NCI-H1417 treated with DMSO at 0.1 percent for 48 hours (cell line): ENCODE results near the gene SIRT6.
"Not testable (repeated sequence)": the region's sequence is repeated elsewhere in the genome, so short reads cannot be mapped to it uniquely, and the experiment has no call there.

Source experiments
- DNase-seq: peaks from one replicate; lab custom pipeline; 2025; lab: John Stamatoyannopoulos, UW

Gene SIRT6

DNA sequence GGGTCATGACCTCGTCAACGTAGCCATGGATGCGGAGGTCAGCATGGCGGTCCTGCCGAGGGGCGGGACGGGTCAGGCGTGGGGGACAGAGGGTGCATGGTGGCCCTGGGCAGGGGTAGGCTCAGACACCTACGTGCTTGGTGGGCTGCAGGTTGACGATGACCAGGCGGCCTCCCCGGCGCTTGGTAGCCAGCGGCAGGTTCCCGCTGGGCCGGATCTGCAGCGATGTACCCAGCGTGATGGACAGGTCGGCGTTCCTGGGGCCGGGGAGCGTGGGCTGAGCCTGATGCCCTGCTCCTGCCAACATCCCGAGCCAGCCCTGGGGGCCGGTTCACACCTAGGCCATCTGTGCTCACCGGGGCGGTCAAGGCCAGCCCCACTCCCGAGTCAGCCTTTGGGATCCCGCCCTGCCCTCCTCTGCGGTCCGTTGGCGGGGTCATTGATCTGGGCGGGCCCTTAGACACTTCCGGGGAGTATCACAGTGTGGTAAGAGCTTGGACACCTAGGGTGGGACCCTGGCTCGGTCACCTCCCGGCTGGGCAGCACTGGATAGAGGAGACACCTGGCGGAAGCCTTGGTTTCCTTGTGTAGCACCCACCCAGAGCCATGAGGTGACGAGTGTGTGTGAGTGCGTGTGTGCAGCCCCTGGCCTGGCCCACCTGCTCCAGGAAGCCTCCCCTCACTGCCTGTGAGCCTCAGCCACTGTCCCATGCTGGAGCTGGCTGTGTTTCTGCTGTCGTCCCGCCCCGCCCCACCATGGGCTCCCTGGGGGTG is 7.3 kb downstream of the SIRT6 start:
- no peak for DNase-seq

GRCh38 chr19:4174213-4174894 is 8.0 kb downstream of the SIRT6 start:
- DNase-seq, result no peak

- DNase-seq, result no peak
Measured at GRCh38 chr19:4173479-4174212, 8.7 kb downstream of the SIRT6 start.

DNA sequence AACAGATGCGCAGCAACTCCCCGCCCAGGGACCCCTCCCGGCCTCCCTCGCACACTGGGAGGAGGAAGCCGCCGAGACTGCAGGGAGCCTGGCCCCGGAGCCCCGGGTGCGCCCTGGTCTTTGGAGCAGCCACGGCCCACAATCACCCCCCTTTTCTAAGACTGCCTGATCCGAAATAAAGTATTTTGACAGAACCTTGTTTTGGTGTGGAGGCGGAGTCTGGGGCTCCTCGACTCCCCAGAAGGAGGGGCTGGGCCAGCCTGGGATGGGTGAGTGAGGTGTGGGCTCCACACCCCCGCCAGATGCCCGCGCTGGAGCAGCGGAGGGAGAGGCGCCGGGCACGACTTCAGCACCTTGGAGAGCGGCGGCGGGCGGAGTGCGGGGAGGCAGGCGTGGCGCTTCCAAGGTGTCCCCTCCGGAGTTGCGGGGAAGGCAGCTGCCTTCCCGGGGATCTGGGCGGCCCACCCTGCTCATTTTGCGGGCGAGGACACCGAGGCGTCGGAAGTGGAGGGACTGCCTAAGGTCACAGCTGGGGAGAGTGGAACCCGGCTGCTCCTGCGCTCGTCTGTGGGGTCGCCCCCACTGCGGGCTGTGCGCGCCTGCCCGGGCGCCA is 9.4 kb downstream of the SIRT6 start:
- DNase-seq, result no peak

DNA sequence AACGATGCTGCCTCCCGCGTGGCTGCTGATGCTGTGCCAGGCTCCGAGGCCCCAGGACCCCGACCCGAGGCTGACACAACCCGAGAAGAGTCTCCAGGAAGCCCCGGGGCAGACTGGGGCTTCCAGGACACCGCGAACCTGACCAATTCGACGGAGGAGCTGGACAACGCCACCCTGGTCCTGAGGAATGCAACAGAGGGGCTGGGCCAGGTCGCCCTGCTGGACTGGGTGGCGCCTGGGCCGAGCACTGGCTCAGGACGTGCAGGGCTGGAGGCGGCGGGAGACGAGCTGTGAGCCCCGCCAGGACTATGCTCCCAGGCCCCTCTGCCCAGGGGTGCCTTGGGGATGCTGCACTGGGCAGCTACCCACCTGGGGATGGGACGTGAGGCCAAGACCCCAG is 10.7 kb downstream of the SIRT6 start:
- DNase-seq, result no peak

- DNase-seq, result no peak
Measured at GRCh38 chr19:4164262-4164661, 18.1 kb downstream of the SIRT6 start.

DNA sequence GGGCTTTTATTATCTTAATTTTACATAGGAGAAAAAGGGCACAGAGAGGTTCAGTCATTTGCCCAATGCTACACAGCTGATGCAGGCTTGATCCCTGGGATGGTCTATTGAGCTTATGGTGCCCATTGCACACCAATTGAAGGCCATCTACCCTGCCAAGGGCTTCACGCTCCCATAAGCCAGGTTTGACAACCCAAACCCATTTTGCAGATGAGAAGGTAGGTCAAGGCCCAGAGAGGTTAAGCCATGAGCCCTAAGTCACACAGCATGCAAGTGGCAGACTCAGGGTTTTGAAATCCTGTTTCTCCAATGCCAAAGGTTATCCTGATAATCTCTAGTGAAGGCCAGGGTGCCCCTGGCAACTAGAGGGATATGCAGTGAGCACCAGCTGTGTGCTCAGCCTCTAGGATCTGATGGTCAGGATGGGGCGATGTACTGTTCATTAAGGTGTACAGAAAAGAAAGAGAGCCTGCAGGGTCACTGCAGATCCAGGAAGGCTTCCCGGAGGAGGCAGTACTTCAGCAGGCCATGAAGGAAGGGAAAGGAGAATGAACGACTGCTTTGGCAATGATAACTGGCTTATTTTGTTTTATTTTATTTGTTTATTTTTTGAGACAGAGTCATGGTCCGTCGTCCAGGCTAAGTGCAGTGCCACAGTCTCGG is 20.8 kb downstream of the SIRT6 start:
- DNase-seq, result no peak

DNA sequence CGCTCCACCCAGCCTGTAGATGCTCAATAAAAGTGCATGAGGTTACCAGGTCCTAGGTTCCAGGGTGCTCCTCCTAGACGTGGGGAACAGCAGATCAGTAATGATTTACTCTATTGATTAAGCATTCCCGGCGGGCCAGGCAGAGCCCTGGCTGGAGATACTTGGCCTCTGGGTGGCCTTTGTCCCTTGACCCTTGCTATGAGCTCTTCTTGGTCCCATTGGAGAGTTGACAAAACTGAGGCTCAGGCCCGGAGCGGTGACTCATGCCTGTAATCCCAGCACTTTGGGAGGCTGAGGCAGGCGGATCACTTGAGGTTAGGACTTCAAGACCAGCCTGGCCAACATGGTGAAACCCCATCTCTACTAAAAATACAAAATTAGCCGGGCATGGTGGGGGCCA is 24.4 kb downstream of the SIRT6 start:
- DNase-seq, result not testable (repeated sequence)

GRCh38 chr19:4157164-4157563 is 25.2 kb downstream of the SIRT6 start:
- no peak for DNase-seq

DNA sequence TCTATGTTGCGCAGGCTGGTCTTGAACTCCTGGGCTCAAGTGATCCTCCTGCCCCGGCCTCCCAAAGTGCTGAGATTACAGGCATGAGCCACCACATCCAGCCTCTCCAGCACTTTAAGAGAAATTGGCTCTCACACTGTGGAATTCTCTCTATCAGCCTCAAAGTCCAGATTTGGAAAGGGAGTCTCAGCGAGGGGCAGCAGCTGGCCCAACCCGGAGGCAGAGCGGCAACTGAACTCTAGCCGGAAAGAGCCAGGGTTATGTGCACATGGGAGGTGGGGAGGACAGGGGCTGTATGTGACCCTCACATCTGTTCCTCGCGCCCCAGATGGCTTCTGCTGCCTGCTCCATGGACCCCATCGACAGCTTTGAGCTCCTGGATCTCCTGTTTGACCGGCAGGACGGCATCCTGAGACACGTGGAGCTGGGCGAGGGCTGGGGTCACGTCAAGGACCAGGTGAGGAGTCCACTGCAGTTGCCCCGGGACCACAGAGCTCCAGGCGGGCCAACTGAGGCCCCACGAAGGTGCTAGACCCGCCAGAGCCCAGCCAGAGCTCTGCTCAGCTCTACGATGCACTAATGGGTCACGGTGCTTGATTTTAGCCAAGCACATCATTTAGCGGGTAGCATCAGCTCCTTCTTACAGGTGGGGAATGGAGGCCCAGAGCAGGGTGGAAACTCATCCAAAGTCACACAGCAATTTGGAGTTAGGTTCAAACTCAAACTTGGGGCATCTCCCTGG is 27.6 kb downstream of the SIRT6 start:
- DNase-seq, result no peak

DNA sequence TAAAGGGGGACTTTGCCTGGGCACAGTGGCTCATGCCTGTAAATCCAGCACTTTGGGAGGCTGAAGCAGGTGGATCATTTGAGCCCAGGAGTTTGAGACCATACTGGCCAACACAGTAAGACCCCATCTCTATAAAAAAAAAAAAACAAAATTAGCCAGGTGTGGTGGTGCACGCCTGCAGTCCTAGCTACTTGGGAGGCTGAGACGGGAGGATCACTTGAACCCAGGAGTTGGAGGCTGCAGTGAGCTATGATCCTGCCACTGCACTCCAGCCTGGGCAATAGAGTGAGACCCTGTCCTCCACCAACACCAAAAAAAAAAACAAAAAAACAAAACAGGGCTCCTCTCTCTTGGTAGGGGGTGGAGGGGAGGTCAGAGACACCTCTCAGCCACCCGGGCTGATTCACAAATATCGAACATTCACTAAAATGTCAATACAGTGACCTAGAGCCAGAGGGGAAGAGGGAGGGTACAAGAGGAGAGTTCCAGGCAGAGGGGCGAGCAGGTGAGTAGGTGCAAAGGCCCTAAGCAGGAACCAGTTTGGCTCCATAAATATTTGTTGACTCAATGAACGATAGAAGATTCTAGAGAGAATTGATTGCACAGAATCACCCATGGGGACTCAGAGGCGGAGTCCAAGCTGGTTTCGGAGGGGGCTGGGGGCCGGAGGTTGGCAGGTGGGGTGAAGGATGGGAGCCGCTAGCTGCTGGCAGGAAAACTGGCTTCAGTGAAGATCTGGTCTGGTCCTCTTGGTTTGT is 29.9 kb downstream of the SIRT6 start:
- no peak for DNase-seq

DNA sequence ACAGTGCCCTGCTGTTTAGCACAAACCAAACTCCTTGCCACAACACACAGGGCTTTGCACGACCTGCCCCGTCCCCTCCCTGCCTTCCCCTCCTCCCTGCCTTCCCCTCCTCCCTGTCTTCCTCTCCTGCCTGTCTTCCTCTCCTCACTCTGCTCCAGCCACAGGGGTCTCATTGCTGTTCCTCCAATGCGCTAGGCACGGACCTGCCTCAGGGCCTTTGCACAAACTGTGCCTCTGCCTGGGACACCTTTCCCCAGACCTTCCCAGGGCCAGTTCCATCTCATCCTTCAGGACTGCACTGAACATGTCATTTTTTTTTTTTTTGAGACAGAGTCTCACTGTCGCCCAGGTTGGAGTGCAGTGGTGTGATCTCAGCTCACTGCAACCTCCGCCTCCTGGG is 30.7 kb downstream of the SIRT6 start:
- DNase-seq, result no peak

GRCh38 chr19:4149518-4150288 is 32.7 kb downstream of the SIRT6 start:
- DNase-seq, result no peak

- no peak for DNase-seq
Measured at GRCh38 chr19:4144666-4145249, 37.6 kb downstream of the SIRT6 start.

GRCh38 chr19:4142916-4143315 is 39.4 kb downstream of the SIRT6 start:
- not testable (repeated sequence) for DNase-seq

DNA sequence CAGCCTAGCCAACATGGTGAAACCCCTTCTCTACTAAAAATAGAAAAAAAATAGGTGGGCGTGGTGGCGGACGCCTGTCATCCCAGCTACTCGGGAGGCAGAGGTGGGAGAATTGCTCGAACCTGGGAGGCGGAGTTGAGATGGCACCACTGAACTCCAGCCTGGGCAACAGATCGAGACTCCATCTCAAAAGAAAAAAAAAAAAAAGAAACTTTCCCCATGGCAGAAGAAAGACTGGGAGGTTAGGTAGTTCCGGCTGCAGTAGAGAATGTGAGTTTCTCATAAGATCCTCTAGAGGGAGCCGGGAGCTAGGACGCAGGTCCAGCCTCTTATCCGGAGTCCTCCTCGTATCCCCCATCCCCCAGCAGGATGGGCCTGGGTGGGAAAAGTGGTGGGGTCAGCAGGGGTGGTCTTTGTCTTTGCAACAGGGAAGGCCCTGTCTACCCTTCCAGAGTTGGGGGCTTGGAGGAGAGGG is 42.1 kb downstream of the SIRT6 start:
- no peak for DNase-seq

- no peak for DNase-seq
Measured at GRCh38 chr19:4139614-4140236, 42.6 kb downstream of the SIRT6 start.

DNA sequence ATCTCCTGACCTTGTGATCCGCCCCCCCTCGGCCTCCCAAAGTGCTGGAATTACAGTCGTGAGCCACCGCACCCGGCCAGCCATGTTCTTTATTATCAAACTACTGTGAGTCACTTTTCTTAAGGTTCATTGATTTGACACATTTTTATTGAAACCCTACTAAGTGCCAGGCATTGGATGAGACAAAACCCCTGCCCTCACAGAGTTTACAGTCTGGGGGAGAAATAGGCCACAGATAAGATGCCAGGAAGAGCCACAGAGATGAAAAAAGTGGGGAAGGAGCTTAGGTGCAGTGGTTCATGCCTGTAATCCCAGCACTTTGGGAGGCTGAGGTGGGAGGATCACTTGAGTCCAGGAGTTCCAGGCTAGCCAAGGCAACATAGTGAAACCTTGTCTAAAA is 43.9 kb downstream of the SIRT6 start:
- no peak for DNase-seq

DNA sequence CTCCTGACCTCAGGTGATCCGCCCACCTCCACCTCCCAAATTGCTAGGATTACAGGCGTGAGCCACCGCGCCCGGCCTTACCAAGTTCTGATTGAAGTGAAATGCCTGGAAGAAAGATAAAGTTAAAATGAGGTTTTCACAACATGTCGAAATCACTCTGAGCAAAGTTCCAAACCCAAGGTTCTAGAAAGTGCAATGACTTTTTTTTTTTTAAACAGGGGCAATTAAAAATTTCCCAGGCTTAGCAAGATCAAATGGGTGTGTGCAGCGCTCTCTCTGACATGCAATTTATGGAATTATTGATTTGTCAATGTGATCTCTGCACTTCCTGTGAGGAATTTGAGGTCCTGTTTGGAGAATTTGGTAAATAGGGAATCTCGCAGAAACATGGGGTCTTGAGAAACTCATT is 45.7 kb downstream of the SIRT6 start:
- no peak for DNase-seq
